DOHH2 (cell line): ENCODE data around the gene PMVK.

Experiments
- CTCF ChIP-seq: fragments of 200-600 bp; sonication (generic); IDR thresholded peaks from one replicate; pipeline ENCODE4 v1.5.1; 2014; ENCODE audit warnings: antibody characterized with exemption, mild to moderate bottlenecking, low read depth, low read length; ENCODE audit not compliant: poor library complexity, severe bottlenecking
- EZH2phosphoT487 ChIP-seq: fragments of 200-600 bp; sonication (generic); IDR thresholded peaks from 2 replicates; pipeline ENCODE4 v1.6.1; 2017; ENCODE audit warnings: borderline replicate concordance, mild to moderate bottlenecking, antibody characterized with exemption, low read length, moderate library complexity, mixed read lengths

DNA sequence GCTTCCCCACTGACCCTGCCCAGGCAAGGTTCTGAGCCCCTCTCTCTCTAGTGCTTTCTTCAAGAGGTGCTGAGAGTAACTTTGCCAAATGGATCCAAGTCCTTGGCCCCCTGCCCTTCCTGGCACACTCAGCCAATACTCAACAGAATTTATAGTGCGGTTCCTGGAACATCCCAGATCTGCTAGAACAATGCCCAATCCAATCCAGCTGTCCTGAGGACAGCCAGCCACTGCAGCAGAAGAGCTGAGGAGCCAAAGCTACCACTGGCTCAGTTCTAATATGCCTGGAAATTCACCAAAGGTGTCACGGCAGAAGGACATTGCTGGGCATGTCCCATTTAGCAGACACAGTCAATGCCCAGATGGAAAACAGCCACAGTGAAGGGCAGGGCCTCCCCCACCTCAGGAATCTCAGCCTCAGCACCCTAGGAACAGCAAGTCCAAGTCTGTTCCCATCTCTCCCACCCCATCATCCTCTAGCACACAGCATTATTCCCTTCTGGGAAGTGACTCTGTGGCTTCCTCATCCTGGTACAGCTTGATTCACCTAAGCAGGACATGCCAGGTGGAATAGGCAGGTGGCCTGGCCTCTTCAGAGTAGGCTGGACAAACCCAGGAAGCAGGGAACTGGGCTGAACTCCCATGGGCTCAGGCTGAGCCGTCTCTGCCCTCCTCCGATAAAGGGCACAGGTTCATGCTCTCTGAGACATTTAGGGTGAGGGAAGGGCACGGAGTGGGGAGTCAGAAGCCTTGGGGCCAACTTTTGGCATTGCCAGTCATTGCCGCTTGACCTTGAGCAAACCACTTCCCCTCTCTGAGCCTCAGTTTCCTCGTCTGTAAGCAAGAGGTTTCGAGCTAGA lies 24.6 kb downstream of the PMVK start:
- TF ChIP-seq CTCF: no peak
- TF ChIP-seq EZH2phosphoT487: no peak
